ENCODE results near the gene ATP1A2. TPM values are rescaled to one million over a fixed set of nuclear protein-coding genes. Genes with fewer than 3 reads are reported as not detected.

ATP1A2 gene
- total RNA-seq, 1 donor from 2014 or later, result 47.1 TPM

GRCh38 chr1:160177231-160177630 is 61.7 kb downstream of the ATP1A2 start:
- DNase-seq, result no peak

DNA sequence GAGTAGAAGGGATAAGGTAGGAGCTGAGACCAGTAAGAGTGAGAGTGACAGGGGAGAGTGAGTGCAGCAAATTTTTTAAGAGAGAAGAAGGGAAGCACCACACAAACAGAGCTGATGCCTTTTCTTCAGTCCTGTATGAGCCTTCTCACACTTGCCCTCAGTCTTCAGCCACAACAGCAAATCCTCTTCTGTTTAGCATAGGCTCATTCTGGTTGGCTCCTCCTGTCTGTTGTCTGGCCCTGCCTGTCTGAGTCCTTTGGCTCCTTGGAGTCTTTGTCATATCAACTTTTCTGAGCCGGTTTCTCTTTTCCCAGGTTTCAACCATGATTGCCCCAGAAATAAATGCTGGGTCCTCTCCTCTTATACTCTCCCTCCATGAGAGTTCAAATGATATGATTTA is 62.1 kb downstream of the ATP1A2 start:
- DNase-seq, result no peak

GRCh38 chr1:160178731-160179130 is 63.2 kb downstream of the ATP1A2 start:
- DNase-seq, result no peak

GRCh38 chr1:160179336-160179735 is 63.8 kb downstream of the ATP1A2 start:
- DNase-seq, result no peak

GRCh38 chr1:160186246-160186645 is 70.7 kb downstream of the ATP1A2 start:
- no peak for DNase-seq

GRCh38 chr1:160186729-160187128 is 71.2 kb downstream of the ATP1A2 start:
- DNase-seq, result no peak

GRCh38 chr1:160187407-160187806 is 71.8 kb downstream of the ATP1A2 start:
- no peak for DNase-seq

DNA sequence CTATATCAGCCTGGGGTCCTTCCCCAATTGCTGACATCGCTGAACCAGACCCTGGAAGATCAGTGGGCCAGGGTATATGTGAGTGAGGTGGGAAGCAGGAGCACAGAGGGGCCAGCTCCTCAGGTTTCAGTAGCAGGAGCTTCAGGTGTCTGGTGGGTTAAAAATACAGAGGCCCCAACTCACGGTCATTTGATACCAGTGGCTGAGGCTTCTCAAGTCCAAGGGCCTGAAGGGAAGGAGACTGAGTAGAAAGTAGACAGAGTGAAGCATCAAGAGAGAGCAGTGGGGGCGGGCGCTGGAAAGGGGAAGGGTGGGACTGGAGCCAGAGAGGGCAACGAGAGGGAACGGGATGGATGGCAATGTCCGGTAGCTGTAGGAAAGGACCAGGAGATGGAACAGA is 72.8 kb downstream of the ATP1A2 start:
- DNase-seq, result no peak

DNA sequence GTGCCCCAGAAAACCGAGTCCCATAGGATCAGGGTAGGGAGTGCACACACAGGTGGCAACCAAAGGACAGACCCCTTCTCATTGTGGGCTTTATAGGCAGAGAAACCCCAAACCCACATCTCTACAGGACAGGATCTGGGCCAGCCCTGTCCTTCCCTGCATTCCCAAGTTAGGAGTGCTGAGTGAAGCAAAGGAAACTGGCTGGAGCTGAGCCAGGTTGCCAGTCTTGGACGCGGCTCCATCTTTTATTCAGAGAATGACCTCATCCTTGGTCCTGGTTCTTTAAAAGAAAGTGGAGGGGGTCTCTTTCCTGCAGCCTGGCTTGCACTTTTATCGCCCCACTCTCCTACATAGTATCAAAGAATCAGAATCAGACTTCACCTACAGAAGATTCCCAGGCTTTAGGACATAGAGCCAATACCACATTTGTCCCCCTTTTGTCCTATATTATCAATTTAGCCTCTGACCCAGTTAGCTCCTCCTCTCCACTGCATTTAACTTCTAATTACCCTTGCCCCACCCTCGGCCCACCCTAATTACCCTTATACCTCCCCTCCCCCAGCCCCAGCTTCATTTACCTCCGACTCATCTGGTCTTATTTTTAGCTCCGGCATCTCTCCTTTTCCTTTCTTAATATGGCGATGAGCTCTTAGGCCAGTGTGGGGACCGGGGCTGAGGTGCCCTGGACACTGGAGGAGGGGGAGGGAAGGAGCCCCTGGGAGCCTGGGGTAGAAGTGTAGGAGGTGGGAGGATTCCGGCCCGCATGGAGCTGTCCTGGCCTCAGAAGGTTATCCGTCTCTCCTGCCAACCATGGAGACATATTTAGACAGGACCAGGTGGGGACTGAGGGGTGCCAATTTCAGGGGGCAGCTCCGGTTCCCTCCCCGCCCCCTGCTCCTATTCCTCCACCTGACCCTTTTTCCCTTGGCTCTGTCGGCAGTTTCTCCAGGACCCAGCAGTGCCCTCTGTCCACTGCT is 74.4 kb downstream of the ATP1A2 start, which contains the start of gene CASQ1:
CASQ1 (plus strand) TSS at position 927 of the 977 bp plus-strand sequence. CDS start 177 bp downstream, outside the sequence.
- no peak for DNase-seq

DNA sequence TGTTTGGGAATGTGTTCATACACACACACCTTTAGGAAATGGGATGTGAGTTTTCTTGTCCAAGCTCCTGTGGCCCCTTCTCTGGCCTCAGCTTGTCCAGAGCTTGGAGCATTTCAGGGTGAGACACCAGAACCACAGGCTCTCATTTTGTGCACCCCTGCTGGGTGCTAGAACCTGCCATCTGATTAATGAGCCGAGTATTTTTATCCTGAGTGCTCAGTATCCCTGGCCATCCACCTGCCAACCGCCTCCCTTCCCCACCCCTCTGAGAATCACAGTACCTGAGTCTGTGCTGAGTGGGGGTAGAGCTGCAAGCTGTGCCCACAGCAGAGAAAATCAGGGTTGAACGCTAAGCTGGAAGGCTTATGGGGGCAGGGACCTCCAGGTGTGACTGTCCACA is 76.2 kb downstream of the ATP1A2 start:
- DNase-seq, result no peak

- DNase-seq, result no peak
Measured at GRCh38 chr1:160192234-160192633, 76.7 kb downstream of the ATP1A2 start.

Other genes starting within 250 kb of the ATP1A2 start
- gene CFAP45, start 215.6 kb upstream of the ATP1A2 start, total RNA-seq, result 0.47 TPM
- gene TAGLN2, start 190.3 kb upstream of the ATP1A2 start, total RNA-seq, result 28.1 TPM
- gene IGSF9, start 170.1 kb upstream of the ATP1A2 start, total RNA-seq, result 5.9 TPM
- not detected for gene SLAMF9, start 161.5 kb upstream of the ATP1A2 start, total RNA-seq
- gene PIGM, start 83.8 kb upstream of the ATP1A2 start, total RNA-seq, result 9.5 TPM
- 1.6 TPM for gene KCNJ10, start 45.6 kb upstream of the ATP1A2 start, total RNA-seq
- gene KCNJ9, start 34.2 kb upstream of the ATP1A2 start, total RNA-seq, result 14.7 TPM
- gene IGSF8, start 17.1 kb upstream of the ATP1A2 start, total RNA-seq, result 49.8 TPM
- 0.31 TPM for gene ATP1A4, start 35.8 kb downstream of the ATP1A2 start, total RNA-seq
- 3.4 TPM for gene CASQ1, start 74.8 kb downstream of the ATP1A2 start, total RNA-seq
- 99.0 TPM for gene PEA15, start 89.6 kb downstream of the ATP1A2 start, total RNA-seq
- 64.6 TPM for gene DCAF8, start 146.8 kb downstream of the ATP1A2 start, total RNA-seq
- gene PEX19, start 169.4 kb downstream of the ATP1A2 start, total RNA-seq, result 32.9 TPM
- 143 TPM for gene COPA, start 227.5 kb downstream of the ATP1A2 start, total RNA-seq
- 25.9 TPM for gene NCSTN, start 227.6 kb downstream of the ATP1A2 start, total RNA-seq

Data from occipital lobe (tissue), 2 donors.